Breast epithelium (tissue), 3 donors: ENCODE data around the gene PTPN6.

Experiments used
- POLR2A ChIP-seq: fragments of 450-650 bp; IDR thresholded peaks from one replicate; pipeline ENCODE4 v1.6.1; 2016; ENCODE audit warnings: antibody characterized with exemption, mild to moderate bottlenecking, moderate library complexity
- TF ChIP-seq, protein P1 (sequence below), 3 donors: fragments of 450-650 bp; IDR thresholded peaks; one replicate each; pipeline ENCODE4 v1.5.1; 2016 to 2017; ENCODE audit warnings: antibody characterized with exemption in 3 of 3, mild to moderate bottlenecking in 3 of 3, moderate library complexity in 3 of 3

- TF ChIP-seq, protein P1, sequence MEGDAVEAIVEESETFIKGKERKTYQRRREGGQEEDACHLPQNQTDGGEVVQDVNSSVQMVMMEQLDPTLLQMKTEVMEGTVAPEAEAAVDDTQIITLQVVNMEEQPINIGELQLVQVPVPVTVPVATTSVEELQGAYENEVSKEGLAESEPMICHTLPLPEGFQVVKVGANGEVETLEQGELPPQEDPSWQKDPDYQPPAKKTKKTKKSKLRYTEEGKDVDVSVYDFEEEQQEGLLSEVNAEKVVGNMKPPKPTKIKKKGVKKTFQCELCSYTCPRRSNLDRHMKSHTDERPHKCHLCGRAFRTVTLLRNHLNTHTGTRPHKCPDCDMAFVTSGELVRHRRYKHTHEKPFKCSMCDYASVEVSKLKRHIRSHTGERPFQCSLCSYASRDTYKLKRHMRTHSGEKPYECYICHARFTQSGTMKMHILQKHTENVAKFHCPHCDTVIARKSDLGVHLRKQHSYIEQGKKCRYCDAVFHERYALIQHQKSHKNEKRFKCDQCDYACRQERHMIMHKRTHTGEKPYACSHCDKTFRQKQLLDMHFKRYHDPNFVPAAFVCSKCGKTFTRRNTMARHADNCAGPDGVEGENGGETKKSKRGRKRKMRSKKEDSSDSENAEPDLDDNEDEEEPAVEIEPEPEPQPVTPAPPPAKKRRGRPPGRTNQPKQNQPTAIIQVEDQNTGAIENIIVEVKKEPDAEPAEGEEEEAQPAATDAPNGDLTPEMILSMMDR (IDR thresholded peaks at IDR 0.05): no peak
- TF ChIP-seq POLR2A: no peak
Measured at GRCh38 chr12:6936194-6936635, 14.9 kb upstream of the PTPN6 start.
